ENCODE measurements around the gene GPRC5B.

DNA sequence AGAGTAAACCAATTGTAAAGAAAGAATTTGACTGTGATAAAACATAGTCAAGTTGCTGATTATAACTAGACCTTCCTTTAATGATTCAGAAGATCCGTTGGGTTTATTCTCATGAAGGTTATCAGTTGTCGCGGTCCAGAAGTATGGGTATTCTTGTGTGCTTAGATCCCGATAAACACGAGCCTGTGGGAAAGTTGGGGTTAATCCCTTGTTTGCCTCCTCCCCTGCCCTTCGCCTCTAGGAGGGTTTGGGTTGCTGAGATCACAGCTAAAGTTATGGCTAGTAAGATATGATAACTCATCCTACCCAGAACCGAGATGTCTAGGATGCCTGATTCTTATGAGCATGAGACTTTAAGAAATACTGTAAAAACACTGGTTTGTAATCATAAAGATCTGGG, 66.8 kb downstream of the GPRC5B start:
- TF ChIP-seq CTCF (IDR thresholded peaks at IDR 0.05; ENCODE audit: low read length) = no peak
- TF ChIP-seq EZH2phosphoT487 (IDR thresholded peaks at IDR 0.05; ENCODE audit: low read length) = no peak
- no peak for TF ChIP-seq EZH2 (optimal IDR thresholded peaks at IDR 0.05; ENCODE audit: low read depth, low read length)
